ENCODE measurements around the gene WSCD1.

The WSCD1 gene

DNA sequence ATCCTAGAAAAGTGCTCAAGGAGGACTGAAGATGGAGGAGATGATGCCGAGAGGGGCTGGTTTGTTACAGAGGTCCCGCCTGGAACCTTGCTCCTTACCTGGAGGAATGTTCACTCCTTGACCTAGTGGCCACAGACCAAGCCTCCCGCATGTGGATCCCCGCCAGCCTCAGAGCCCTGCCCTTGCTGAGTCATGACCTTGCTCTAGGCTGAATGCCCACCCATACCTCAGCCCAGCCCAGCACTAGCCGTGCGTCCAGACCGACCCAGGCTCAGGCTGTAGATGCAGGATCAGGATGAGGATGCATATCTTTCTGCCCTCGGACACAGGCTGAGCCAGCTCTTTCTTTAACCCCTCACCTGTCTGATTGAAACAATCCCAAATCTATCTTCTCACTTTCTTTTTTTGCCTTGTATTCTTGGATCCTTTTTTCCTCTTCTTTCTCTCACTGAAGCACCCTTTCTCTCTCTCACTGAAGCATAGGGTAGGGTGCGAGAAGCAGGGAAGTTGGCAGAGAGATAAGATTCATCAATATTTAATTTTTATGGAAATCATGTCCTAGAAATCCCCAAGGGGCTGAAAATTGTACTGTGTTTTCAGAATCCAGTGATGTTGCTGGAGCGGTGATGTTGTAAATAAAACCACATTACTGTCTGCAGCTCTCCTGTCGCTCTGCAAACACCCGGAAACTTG lies 34.9 kb downstream of the WSCD1 start:
- Mint-ChIP-seq H3K4me3 (no peak overlapping the region), H3K9me3 (no peaks in the 10 kb centered on the region), H3K27ac (no peak overlapping the region), H3K4me1 (peaks cover 6% of the 10 kb centered on the region), H3K36me3 (ENCODE audit: low read depth) (peaks cover 13% of the 10 kb centered on the region), H3K27me3 (ENCODE audit: low read depth) (peaks cover 15% of the 10 kb centered on the region)
- TF ChIP-seq, protein P1, sequence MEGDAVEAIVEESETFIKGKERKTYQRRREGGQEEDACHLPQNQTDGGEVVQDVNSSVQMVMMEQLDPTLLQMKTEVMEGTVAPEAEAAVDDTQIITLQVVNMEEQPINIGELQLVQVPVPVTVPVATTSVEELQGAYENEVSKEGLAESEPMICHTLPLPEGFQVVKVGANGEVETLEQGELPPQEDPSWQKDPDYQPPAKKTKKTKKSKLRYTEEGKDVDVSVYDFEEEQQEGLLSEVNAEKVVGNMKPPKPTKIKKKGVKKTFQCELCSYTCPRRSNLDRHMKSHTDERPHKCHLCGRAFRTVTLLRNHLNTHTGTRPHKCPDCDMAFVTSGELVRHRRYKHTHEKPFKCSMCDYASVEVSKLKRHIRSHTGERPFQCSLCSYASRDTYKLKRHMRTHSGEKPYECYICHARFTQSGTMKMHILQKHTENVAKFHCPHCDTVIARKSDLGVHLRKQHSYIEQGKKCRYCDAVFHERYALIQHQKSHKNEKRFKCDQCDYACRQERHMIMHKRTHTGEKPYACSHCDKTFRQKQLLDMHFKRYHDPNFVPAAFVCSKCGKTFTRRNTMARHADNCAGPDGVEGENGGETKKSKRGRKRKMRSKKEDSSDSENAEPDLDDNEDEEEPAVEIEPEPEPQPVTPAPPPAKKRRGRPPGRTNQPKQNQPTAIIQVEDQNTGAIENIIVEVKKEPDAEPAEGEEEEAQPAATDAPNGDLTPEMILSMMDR (IDR thresholded peaks at IDR 0.05; ENCODE audit: unreplicated experiment in 3 of 3), result no peak

DNA sequence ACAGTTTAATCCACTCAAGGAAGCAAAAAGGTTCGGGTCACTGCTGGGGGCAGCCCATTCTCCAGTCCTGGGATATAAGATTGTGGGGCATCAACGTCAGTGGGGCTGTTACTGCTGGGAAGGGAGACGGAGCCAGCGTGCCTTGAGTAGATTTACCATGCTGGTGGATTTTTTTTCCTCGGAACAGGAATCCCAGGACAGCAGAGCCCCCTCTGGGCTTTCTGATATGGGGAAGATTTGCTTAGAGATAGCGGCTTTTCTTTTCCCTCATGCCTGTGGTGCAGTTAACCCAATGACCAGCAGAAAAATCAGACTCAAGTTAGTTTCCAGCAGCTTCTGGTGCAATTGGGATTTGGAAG lies 35.4 kb downstream of the WSCD1 start:
- H3K4me1 Mint-ChIP-seq, result peaks cover 6% of the 10 kb centered on the region
- H3K9me3 Mint-ChIP-seq, result no peaks in the 10 kb centered on the region
- TF ChIP-seq, protein P1 (IDR thresholded peaks at IDR 0.05; ENCODE audit: unreplicated experiment in 3 of 3), result no peak
- no peak overlapping the region for H3K27ac Mint-ChIP-seq
- no peak overlapping the region for H3K4me3 Mint-ChIP-seq
- H3K36me3 Mint-ChIP-seq (ENCODE audit: low read depth), result peaks cover 13% of the 10 kb centered on the region
- H3K27me3 Mint-ChIP-seq (ENCODE audit: low read depth), result peaks cover 15% of the 10 kb centered on the region

DNA sequence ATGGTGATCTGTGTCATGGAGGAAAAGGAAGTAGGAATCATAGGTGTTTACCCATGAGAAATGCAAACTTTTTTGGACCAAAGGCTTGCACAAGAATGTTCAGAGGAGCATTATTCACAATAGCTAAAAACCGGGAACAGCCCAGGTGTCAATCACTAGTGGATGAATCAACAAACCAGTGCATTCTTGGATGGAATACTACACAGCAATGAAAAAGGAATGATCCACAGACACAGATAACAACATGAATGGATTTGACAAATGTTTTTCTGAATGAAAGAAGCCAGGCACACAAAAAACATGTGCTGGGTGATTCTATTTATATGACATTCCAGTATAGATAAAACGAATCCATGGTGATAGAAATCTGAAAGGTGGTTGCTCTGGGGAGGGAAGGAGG lies 36.0 kb downstream of the WSCD1 start:
- Mint-ChIP-seq H3K27ac (no peak overlapping the region), H3K27me3 (ENCODE audit: low read depth) (peaks cover 15% of the 10 kb centered on the region), H3K4me3 (no peak overlapping the region), H3K36me3 (ENCODE audit: low read depth) (peaks cover 17% of the 10 kb centered on the region), H3K4me1 (peaks cover 6% of the 10 kb centered on the region), H3K9me3 (no peaks in the 10 kb centered on the region)
- TF ChIP-seq, protein P1 (IDR thresholded peaks at IDR 0.05; ENCODE audit: unreplicated experiment in 3 of 3), result no peak

DNA sequence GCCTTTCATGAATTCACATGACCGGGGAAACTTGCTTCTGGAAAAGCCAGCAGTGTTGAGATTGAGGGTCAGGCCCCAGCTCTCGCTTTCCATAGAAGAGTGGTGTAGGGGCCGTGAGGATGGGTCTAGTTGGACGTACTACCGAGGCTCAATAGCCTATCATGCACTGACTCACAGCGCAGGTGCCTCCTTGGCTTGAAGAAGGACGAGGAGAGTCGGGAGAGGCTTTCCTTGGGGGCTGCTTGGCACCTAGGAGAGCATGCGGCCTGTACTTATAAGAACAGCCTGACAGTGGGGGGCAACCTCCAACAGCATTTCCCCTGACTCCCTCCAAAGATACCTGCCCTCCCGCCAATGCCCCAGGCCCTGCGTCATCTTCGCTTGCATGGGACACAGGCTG lies 37.6 kb downstream of the WSCD1 start:
- TF ChIP-seq, protein P1 (IDR thresholded peaks at IDR 0.05; ENCODE audit: unreplicated experiment in 3 of 3), result no peak
- peaks cover 17% of the 10 kb centered on the region for H3K36me3 Mint-ChIP-seq (ENCODE audit: low read depth)
- H3K27me3 Mint-ChIP-seq (ENCODE audit: low read depth), result peaks cover 3% of the 10 kb centered on the region
- no peak overlapping the region for H3K27ac Mint-ChIP-seq
- peaks cover under 1% of the 10 kb centered on the region for H3K4me1 Mint-ChIP-seq
- H3K9me3 Mint-ChIP-seq, result no peaks in the 10 kb centered on the region
- no peak overlapping the region for H3K4me3 Mint-ChIP-seq

DNA sequence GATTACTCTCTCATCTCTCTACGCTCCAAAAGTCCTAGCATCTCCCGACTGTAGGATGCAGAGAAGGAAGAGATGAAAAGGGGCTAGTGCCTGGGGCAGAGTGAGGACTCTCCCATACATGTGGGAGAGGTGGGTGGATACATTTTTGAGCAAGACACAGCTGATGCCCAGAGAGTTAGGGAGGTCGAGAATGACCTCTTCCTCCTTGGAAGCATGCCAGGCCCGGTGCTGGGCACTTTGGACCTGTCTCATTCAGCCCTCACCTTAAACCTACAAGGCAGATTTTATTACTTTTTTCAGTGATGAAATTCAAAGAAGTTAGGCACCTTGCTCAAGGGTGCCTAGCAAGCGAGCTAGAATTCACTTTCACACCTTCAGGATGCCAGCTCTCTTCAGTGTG lies 38.2 kb downstream of the WSCD1 start:
- Mint-ChIP-seq H3K4me1 (no peaks in the 10 kb centered on the region), H3K4me3 (no peak overlapping the region), H3K36me3 (ENCODE audit: low read depth) (peaks cover 17% of the 10 kb centered on the region)

More for the DNA sequence above, 38.2 kb downstream of the WSCD1 start:
- Mint-ChIP-seq H3K9me3 (no peaks in the 10 kb centered on the region), H3K27me3 (ENCODE audit: low read depth) (peaks cover 3% of the 10 kb centered on the region), H3K27ac (no peak overlapping the region)
- TF ChIP-seq, protein P1 (IDR thresholded peaks at IDR 0.05; ENCODE audit: unreplicated experiment in 3 of 3), result no peak
